Measurements from ENCODE around the gene ZNF605. TPM values are rescaled to one million over a fixed set of nuclear protein-coding genes. Genes with fewer than 3 reads are reported as not detected.

The ZNF605 gene
- total RNA-seq, 4 donors from 2014 or later = 5.1 to 13.9 (median 10.3) TPM

DNA sequence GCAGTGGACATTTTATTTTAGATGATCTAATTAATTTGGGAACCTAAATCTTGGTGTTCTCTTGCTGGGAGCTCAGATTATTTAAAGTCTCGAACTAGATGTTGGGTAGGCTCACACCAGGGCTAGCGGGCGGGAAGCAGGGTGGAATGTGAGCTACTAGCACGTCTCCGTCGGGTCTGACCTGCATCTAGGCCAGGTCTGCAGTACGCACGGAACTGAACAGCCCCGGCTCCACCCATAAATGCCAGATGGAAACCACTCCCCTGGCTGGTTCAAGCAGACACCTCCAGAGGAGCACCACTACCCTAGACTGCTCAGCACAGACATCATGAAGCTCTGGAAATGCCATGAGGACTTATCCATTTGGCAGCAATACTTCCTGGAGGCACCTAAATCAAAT is 10.3 kb downstream of the ZNF605 start:
- TF ChIP-seq, protein P1, sequence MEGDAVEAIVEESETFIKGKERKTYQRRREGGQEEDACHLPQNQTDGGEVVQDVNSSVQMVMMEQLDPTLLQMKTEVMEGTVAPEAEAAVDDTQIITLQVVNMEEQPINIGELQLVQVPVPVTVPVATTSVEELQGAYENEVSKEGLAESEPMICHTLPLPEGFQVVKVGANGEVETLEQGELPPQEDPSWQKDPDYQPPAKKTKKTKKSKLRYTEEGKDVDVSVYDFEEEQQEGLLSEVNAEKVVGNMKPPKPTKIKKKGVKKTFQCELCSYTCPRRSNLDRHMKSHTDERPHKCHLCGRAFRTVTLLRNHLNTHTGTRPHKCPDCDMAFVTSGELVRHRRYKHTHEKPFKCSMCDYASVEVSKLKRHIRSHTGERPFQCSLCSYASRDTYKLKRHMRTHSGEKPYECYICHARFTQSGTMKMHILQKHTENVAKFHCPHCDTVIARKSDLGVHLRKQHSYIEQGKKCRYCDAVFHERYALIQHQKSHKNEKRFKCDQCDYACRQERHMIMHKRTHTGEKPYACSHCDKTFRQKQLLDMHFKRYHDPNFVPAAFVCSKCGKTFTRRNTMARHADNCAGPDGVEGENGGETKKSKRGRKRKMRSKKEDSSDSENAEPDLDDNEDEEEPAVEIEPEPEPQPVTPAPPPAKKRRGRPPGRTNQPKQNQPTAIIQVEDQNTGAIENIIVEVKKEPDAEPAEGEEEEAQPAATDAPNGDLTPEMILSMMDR (IDR thresholded peaks at IDR 0.05; ENCODE audit: low read depth) = no peak

DNA sequence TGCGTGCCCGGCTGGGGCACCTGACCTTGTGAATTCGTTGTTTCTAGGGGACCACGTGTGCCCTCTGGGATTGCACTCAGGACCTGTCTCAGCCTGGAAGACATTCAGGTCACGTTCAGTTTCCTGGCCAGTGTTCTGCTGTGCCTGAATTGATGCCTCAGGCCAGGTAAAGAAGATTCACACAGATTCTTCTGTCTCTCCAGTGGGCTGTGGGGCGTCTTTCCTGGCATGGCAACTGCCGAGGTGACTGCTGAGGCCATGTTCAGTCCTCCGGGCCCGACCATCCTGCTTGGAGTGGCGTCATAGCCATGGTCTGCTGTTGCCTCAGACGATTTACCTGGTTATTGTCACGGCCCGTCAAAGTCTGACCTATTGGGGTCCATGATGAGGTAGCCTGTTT is 13.5 kb downstream of the ZNF605 start:
- TF ChIP-seq, protein P1 (IDR thresholded peaks at IDR 0.05; ENCODE audit: low read depth) = no peak

DNA sequence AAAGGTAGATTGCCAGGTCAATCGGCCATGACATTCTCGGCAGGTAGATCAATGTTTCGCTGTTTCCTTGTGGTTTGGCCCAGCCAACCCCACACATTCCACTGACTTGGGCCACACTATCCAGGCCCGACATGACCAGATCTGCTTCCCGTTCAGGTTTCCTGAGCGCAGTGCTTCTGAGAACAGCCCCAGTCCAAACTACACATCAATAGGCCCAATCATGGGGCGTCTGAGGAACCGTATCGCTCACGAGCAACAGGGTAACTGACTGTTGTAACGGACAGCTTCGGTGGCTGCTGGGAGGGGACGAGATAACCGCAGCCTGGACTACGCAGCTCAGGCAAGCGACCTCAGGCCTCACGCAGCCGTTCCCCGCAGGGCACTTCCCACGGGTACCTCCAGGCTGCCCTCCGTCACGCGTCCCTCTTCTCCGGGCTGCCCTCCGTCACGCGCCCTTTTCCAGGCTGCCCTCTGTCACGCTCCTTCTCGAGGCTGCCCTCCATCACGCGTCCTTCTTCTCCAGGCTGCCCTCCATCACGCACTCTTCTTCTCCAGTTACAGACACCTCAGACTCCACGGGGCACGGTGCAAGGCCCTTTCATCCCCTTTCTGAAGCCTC is 14.7 kb downstream of the ZNF605 start:
- TF ChIP-seq, protein P1 (IDR thresholded peaks at IDR 0.05; ENCODE audit: low read depth) = no peak

DNA sequence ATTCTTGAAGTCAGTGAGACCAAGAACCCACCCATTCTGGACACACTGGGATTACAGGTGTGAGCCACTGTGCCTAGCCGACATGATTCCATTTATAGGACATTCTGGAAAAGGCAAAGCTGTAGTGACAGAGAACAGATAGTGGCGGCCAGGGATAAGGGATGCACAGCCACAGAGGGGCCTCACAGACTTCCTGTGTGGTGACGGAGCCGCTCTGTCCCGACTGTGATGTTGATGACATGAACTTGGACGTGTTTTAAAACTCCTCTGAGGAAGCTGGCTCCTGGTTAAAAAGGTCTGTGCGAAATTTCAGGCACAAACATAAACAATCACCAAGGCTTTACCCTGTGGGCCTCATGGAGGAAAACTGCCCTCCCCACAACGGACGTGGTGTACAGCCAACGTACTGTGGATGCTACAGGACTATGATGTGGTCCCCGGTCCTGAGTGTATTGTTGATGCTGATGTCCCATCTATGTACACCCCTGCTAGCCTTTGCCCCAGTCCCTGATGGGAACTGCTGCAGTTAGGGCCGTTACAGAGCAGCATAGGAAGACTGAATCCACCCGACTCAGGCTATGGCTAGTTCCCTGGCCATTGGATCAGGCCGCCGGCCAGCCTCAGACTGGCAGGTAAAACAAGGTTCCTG is 15.9 kb downstream of the ZNF605 start:
- TF ChIP-seq, protein P1 (IDR thresholded peaks at IDR 0.05; ENCODE audit: low read depth) = no peak

DNA sequence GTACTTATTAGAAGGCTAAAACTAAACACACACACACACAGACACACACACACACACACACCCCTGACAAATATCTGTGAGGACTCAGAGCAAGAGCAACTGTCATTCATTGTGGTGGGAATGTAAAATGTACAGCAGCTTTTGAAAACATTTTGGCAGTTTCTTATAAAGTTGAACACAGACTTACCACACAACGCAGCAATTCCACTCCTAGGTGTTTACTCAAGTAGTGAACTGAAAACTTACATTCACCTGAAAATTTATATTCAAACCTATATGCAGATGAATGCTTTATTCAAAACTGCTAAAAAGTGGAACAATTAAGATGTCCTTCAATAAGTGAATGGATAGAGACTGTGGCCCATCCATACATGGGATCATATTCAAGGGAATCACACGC is 18.6 kb downstream of the ZNF605 start:
- TF ChIP-seq, protein P1 (IDR thresholded peaks at IDR 0.05; ENCODE audit: low read depth) = no peak

DNA sequence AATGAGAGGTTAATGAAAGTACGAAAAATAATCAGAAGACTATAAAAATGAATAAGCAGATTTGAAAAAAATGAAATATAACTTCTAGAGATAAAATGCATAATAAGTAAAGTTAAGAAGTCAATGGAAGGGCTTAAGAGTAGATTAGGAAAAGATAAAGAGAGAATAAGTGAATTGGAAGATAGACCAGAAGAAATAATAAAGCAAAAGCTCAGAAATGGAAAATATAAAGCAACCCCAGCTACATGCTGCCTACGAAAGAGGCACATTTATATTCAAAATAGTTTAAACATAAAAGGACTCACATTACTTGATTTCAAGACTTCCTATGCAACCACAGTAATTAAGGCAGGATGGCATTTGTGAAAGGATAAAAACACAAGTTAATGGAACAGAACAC is 19.9 kb downstream of the ZNF605 start:
- TF ChIP-seq, protein P1 (IDR thresholded peaks at IDR 0.05; ENCODE audit: low read depth) = no peak

DNA sequence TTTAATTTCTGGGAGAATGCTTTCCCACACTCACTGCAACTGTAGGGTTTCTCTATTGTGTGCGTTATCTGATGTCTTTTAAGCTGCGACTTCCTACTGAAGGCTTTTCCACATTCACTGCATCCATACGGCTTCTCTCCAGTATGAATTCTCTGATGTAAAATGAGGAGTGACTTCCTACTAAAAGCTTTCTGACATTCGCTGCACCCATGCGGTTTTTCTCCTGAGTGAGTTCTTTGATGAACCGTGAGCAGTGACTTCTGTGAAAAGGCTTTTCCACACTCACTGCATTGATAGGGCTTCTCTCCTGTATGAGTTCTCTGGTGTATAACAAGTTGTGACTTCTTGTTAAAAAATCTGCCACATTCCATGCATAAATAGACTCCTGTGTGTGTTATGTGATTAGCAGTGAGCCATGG is 29.7 kb downstream of the ZNF605 start:
- TF ChIP-seq, protein P1 (IDR thresholded peaks at IDR 0.05; ENCODE audit: low read depth) = no peak

Data from subcutaneous adipose tissue (tissue), 4 donors.